HG03432 (cell line): ENCODE data around the gene YPEL2.

Experiments
- ATAC-seq: cut with Tn5 transposase; IDR thresholded peaks from one replicate; pipeline ENCODE4 v1.9.1; 2021; ENCODE audit warnings: mild to moderate bottlenecking, moderate library complexity; ENCODE audit not compliant: unreplicated experiment

Gene YPEL2

DNA sequence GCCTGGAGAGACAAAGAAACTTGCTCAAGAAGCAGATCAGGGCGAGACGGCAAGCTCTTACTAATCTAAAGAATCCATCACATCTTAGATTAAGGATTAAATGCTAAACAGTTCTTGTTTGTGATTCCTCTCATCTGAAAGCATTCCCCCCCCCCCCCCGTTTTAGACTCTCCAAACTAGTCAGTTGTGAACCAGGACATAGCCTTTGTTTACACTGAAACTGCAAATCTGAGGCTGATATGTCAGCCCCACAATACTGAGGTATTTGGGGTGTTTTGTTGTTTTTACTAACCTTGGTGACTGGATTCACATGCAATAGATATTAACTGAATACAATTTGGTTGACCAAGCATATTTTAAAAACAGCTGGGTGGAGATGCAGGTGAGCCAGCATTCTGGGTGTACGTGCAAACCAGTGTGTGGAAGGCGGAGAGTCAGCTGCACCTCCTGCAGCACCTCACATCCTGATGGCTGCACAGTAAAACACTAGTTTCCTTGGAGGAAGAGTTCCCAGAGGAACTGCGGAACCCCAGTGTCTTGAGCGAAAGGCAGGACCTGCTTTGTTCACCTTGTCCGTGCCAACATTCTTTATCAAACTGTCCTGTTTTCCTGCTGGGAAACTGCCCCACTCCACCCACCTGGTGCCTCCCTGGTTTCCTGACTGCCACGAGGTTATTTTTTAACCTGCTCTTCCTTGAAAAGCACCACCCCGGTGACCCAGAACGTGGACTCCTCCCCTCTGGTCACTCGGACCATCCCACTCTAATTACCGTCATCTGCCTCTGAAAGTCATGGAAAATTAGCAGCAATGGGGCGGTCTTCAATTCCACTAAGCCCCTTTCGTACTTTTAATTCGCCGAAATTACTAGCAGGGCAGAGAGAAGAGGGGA is 1.2 kb upstream of the YPEL2 start:
- ATAC-seq = no peak

DNA sequence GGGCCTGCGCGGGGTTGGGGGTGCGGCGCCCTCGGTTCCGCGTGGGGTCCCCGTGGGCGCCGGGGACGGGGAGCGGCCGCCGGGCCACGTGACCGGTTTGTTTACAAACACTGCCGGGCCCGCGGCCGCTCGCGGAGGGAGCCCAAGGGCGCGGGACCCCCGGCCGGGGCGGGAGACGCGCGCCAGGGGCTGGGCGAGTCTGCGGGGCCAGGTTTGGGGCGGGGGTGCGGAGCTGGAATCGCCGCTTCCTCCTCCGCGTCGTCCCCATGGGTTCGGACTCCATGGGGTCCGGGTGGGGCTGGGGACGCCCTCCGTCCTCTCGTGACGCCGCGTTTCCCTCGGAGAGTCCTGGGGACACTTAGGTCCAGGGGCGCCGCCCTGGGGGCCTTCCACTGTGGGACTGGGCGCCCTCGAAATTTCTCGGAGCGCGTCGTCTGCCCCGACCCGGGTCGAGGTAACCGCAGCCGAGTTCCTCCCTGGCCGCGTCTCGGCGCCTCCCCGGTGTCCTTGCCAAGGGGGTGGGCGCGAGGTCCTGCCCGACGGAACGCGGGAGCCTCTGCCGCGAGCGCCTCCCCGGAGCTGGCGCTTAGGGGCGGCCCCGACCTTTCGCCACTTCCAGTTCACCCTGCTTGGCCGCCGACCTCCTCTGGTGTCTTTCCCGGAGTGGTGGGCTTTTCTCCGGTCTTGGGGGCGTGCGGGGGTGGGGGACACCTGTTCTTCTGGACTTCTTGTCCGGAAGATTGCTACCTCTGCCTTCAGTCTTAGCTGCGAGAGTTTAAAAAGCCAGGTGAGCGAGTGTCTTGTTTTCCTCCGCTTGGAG is 684 bp downstream of the YPEL2 start:
- peak; percentile 27 for ATAC-seq

GRCh38 chr17:59332749-59333377 is 1.4 kb downstream of the YPEL2 start:
- no peak for ATAC-seq

DNA sequence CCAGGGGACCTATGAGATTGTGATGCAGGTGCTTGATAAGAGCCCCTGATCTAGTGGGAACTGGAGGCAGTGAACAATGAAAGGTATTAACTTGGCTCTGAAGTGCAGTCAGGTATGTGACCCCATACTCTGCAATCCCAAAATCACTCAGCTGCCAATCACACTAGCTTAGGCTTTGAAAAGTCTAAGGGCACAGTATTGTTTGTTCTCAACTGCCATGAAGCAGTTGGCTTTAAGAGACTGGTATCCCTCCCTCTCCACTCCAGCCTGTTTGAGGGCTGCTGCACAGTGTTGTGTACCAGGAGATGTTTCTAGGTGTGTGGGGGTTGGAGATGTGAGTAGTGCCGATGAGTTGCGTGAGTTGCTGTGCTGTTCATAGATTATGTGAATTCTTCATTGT is 2.4 kb downstream of the YPEL2 start:
- no peak for ATAC-seq

GRCh38 chr17:59335685-59336084 is 4.2 kb downstream of the YPEL2 start:
- ATAC-seq = no peak

DNA sequence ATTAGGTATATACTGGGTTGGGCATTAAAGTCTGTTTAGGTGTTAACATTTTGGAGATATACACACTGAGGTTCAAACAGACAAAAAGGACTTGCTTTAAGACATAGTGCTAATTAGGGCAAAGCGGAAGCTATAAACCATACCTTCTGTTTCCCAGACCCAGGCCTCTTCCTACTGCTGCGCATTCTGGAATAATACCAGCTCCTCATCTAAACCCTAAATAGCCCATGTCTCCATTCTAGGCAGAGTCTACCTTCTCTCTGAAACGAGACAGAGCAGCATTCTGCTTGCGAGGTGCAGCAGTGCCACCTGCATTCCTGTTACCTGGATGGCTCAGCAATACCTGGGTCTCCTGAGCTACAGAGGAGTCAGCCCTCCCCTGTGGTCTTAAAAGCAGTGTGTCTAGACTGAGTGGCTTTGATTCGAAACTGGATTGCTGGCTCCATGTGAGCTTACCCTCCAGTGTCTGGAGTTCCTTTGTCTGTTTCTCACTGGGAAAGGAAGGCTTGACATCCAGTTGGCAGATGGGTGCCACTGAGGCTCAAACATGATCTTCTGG is 6.4 kb downstream of the YPEL2 start:
- ATAC-seq = no peak

GRCh38 chr17:59338498-59338897 is 7.0 kb downstream of the YPEL2 start:
- ATAC-seq = no peak

DNA sequence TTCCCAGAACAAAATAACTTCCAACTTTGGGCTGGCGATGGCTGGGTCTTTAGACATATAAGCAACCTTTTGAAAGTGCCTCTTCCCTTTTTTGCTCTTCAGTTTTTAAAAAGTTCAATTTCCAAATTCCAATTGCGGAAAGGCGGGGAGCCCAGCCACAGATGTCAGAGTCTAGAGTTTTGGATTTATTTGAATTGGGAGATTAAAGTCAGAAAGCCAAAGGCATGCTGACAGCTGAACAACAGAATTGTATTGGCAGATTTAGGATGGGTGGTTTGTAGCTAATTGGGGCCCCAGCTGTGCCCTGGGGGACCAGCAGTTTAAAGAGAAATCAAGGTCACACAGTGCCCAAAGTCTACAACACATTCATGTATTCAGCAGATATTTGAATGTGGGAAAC is 10.5 kb downstream of the YPEL2 start:
- ATAC-seq = no peak

DNA sequence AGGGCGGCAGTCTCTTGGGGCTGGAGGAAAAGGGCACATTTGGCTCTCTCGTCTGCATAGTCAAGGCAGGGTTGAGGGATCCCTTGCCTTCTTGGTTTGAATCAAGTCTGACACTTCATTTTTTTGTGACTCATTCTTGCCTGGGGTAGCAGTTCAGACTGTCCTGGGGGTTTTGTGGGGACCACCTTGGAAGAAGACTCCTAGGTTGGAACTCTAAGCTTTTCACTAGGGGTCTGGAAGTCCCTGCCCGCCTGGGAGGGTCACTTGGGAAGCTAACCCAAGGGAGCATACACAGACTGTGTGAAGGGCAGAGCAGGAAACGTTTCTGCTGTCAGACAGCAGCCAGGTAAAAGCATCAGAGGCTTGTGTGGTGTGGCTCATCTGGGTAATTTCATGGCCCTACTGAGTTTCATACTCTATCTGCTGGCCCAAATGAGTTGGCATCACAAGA is 11.3 kb downstream of the YPEL2 start:
- ATAC-seq = no peak

- no peak for ATAC-seq
Measured at GRCh38 chr17:59345476-59345875, 14.0 kb downstream of the YPEL2 start.

GRCh38 chr17:59346341-59346740 is 14.9 kb downstream of the YPEL2 start:
- no peak for ATAC-seq

GRCh38 chr17:59346876-59347407 is 15.5 kb downstream of the YPEL2 start:
- ATAC-seq = no peak

GRCh38 chr17:59347975-59348391 is 16.5 kb downstream of the YPEL2 start:
- no peak for ATAC-seq

- ATAC-seq = no peak
Measured at GRCh38 chr17:59349178-59349577, 17.7 kb downstream of the YPEL2 start.

DNA sequence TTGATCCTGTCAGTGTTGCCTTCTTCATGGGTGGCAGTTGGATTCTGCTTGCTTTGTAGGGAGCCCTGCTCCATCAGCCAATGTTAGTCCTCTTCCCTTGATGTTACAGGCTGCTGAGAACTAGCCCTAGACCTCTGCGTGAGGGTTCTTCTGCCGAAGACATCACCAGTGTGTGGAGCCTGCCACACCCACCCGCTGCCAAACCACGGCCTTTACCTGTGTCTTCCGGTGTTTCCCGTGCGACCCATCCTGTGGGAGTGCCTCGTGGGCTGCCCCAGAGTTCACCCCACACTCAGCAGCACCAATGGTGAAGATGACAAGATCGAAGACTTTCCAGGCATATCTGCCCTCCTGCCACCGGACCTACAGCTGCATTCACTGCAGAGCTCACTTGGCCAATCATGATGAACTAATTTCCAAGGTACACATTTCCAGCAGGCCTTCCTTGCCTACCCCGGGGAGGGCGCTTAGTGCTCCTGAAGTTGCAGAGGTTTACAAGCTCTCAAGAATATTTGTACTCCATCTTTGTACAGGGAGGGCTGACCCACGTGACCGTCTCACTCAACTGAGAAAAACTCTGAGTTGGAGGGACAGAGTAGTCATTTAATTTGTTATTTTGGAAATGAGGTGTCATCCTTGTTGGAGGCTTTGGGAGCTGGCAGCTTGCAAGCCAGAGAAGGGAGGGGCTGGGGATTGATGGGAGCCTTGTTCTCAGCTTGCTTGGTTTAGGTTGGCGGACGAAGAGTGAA is 21.8 kb downstream of the YPEL2 start:
- ATAC-seq = no peak

DNA sequence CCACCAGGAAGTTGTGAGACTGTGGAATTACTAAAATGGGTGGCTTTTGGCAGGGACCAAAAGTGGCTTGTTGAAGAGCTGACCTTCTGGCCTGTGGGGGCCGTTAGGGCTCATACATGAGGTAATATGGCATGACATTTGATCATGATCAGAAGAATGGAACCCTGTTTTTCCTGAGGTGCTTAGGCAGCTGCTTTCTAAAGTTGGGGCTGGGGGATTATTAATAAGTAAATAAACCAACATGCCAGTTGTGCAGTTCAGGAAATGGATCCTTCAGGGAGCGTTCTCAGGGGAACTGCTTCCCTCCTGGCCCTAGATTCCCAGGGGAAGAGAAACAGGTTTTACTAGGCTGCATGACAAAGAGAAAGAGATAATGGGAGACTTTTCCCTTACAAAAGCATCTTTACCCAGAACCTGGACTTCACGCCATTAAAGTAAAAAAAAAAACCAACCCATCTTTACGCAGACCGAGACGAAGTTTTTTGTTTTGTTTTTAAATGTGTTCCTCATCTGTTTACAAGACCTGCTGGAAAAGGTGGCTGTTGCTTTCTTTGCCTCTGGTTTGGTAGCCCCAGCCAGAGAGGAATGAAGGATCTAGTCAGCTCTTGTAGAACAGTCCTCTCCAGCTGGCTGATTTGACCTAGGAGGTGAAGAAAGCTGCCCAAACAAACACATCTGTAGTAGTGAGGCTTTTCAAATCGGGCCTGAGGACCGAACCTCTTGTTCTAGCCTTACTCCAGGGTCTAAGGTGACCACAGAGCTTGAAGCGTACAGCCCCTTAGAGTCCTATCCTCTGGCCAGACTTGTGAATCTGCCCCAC is 22.7 kb downstream of the YPEL2 start:
- ATAC-seq = no peak

GRCh38 chr17:59355030-59355701 is 23.7 kb downstream of the YPEL2 start:
- no peak for ATAC-seq

DNA sequence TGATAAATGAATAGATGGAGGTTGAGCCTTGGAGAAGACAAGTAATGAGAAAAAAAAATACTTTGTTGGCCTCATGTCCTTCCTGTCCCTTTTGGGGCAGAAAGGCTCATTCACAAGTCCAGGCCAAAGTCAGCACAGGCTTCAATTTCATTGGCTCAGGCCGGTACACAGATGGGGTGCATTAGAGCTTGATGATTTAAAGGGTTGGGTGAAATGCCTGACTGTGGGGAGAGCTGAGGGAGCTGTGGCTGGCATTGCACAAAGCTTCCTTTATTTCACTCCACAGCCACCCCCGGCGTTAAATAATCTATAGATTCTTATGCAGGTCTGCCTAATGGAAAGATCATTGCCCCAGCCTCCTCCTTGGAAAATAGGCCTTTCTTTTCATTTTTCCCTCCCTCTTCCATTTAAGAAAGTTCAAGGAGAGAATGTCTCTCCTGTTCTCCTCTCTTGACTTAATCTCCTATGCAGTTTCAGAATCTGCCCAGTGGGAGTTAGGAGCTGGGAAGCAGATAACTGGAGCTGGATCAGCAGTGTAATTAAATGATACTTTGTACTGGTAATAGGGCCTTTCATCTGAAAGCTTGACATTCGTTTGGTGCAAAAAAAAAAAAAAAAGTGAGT is 24.4 kb downstream of the YPEL2 start:
- ATAC-seq = no peak
